H9 (cell line): ENCODE measurements around the gene GPALPP1. TPM values are rescaled to one million over a fixed set of nuclear protein-coding genes. Genes with fewer than 3 reads are reported as not detected.
"Not testable (repeated sequence)": the region's sequence is repeated elsewhere in the genome, so short reads cannot be mapped to it uniquely, and the experiment has no call there.

Experiments used
- DNase-seq: peaks from one replicate; pipeline ENCODE4 v3.0.0-alpha.2; 2017
- H2AFZ ChIP-seq: one replicate; pipeline ENCODE4 v1.6.1; 2013; ENCODE audit warnings: mild to moderate bottlenecking, low read length, control low read depth, moderate library complexity
- H2AK5ac ChIP-seq: 2 replicates; pipeline ENCODE4 v1.6.1; 2013; ENCODE audit warnings: low read length, control low read depth, mixed read lengths; ENCODE audit not compliant: insufficient read length
- H2BK120ac ChIP-seq: one replicate; pipeline ENCODE4 v1.6.1; 2013; ENCODE audit warnings: low read depth, mild to moderate bottlenecking, low read length, control low read depth, inconsistent platforms; ENCODE audit not compliant: poor library complexity, severe bottlenecking
- H2BK12ac ChIP-seq: 2 replicates; pipeline ENCODE4 v1.6.1; 2013; ENCODE audit warnings: low read length, control low read depth, mixed read lengths, low read depth; ENCODE audit not compliant: insufficient read length
- H2BK15ac ChIP-seq: 2 replicates; pipeline ENCODE4 v1.6.1; 2013; ENCODE audit warnings: low read depth, low read length, control low read depth
- H2BK20ac ChIP-seq: one replicate; pipeline ENCODE4 v1.6.1; 2013; ENCODE audit warnings: low read depth, mild to moderate bottlenecking, low read length, control low read depth, inconsistent platforms; ENCODE audit not compliant: poor library complexity, severe bottlenecking
- H2BK5ac ChIP-seq: 2 replicates; pipeline ENCODE4 v1.6.1; 2013; ENCODE audit warnings: low read length, control low read depth, mixed read lengths; ENCODE audit not compliant: insufficient read length
- H3K14ac ChIP-seq: 2 replicates; pipeline ENCODE4 v1.6.1; 2013; ENCODE audit warnings: low read length, control low read depth; ENCODE audit not compliant: insufficient read depth
- H3K18ac ChIP-seq: 2 replicates; pipeline ENCODE4 v1.6.1; 2013; ENCODE audit warnings: low read depth, mild to moderate bottlenecking, mixed read lengths, low read length, control low read depth; ENCODE audit not compliant: insufficient read length
- H3K23ac ChIP-seq: 2 replicates; pipeline ENCODE4 v1.6.1; 2013; ENCODE audit warnings: low read length, control low read depth, mixed read lengths, low read depth; ENCODE audit not compliant: insufficient read length
- H3K23me2 ChIP-seq: 2 replicates; pipeline ENCODE4 v1.6.1; 2013; ENCODE audit warnings: low read depth, mild to moderate bottlenecking, mixed read lengths, low read length, control low read depth; ENCODE audit not compliant: insufficient read length, poor library complexity, severe bottlenecking
- H3K27ac ChIP-seq: 2 replicates; pipeline ENCODE4 v1.5.1; 2013; ENCODE audit warnings: low read length, control low read depth, mixed read lengths, low read depth; ENCODE audit not compliant: insufficient read length
- H3K27me3 ChIP-seq: 2 replicates; pipeline ENCODE4 v1.6.1; 2013; ENCODE audit warnings: low read length, control low read depth, inconsistent platforms; ENCODE audit not compliant: insufficient read depth
- H3K4ac ChIP-seq: 2 replicates; pipeline ENCODE4 v1.6.1; 2013; ENCODE audit warnings: low read depth, mild to moderate bottlenecking, control low read depth, inconsistent platforms, low read length, moderate library complexity
- H3K4me1 ChIP-seq: 2 replicates; pipeline ENCODE4 v1.6.1; 2013; ENCODE audit warnings: low read length, control low read depth, inconsistent platforms; ENCODE audit not compliant: insufficient read depth
- H3K4me2 ChIP-seq: 2 replicates; pipeline ENCODE4 v1.6.1; 2013; ENCODE audit warnings: low read length, control low read depth, mixed read lengths; ENCODE audit not compliant: insufficient read length, insufficient read depth
- H3K56ac ChIP-seq: 2 replicates; pipeline ENCODE4 v1.6.1; 2013; ENCODE audit warnings: low read depth, mild to moderate bottlenecking, mixed read lengths, low read length, control low read depth; ENCODE audit not compliant: insufficient read length
- H3K79me1 ChIP-seq: 2 replicates; pipeline ENCODE4 v1.6.1; 2013; ENCODE audit warnings: low read depth, mild to moderate bottlenecking, moderate library complexity, low read length, control low read depth, inconsistent platforms; ENCODE audit not compliant: insufficient read depth, poor library complexity, severe bottlenecking
- H3K79me2 ChIP-seq: 2 replicates; pipeline ENCODE4 v1.6.1; 2013; ENCODE audit warnings: low read length, control low read depth, inconsistent platforms; ENCODE audit not compliant: insufficient read depth
- H3K9ac ChIP-seq: 2 replicates; pipeline ENCODE4 v1.6.1; 2013; ENCODE audit warnings: low read length, control low read depth, mixed read lengths; ENCODE audit not compliant: insufficient read length; ENCODE audit errors: extremely low read depth
- H3K9me3 ChIP-seq: one replicate; pipeline ENCODE4 v1.6.1; 2013; ENCODE audit warnings: low read depth, low read length, inconsistent platforms; ENCODE audit not compliant: control insufficient read depth
- H3T11ph ChIP-seq: one replicate; pipeline ENCODE4 v1.6.1; 2013; ENCODE audit warnings: mild to moderate bottlenecking, low read length, control low read depth, inconsistent platforms
- H4K20me1 ChIP-seq: one replicate; pipeline ENCODE4 v1.6.1; 2013; ENCODE audit not compliant: control insufficient read depth, insufficient read length, insufficient read depth
- H4K5ac ChIP-seq: 2 replicates; pipeline ENCODE4 v1.6.1; 2013; ENCODE audit warnings: low read depth, mild to moderate bottlenecking, mixed read lengths, low read length, control low read depth; ENCODE audit not compliant: insufficient read length
- H4K8ac ChIP-seq: replicated peaks from 2 replicates; pipeline ENCODE4 v1.6.1; 2013; ENCODE audit warnings: low read length, control low read depth, mixed read lengths, low read depth; ENCODE audit not compliant: insufficient read length
- H4K91ac ChIP-seq: 2 replicates; pipeline ENCODE4 v1.6.1; 2013; ENCODE audit warnings: low read depth, mild to moderate bottlenecking, moderate library complexity, mixed read lengths, low read length, control low read depth; ENCODE audit not compliant: insufficient read length
- H3K27ac Mint-ChIP-seq, 3 experiments: 2 replicates in 2 of 3; 3 replicates in 1 of 3; pipeline ENCODE4 v1.8.0; 2020 to 2021; ENCODE audit warnings: mixed read lengths in 3 of 3, mild to moderate bottlenecking in 1 of 3, moderate library complexity in 1 of 3
- H3K27me3 Mint-ChIP-seq: 2 replicates; pipeline ENCODE4 v1.8.0; 2021; ENCODE audit warnings: low read depth, mild to moderate bottlenecking, moderate library complexity, mixed read lengths
- H3K36me3 Mint-ChIP-seq, 3 experiments: 2 replicates in 2 of 3; 3 replicates in 1 of 3; pipeline ENCODE4 v1.8.0; 2020 to 2021; ENCODE audit warnings: low read depth in 3 of 3, mixed read lengths in 3 of 3; ENCODE audit not compliant: insufficient read depth in 1 of 3
- H3K4me1 Mint-ChIP-seq, 2 experiments: 2 replicates each; pipeline ENCODE4 v1.8.0; 2020; ENCODE audit warnings: mixed read lengths in 2 of 2
- H3K4me3 Mint-ChIP-seq, 2 experiments: 2 replicates in 1 of 2; 3 replicates in 1 of 2; pipeline ENCODE4 v1.8.0; 2020 to 2021; ENCODE audit warnings: mild to moderate bottlenecking in 2 of 2, mixed read lengths in 2 of 2, moderate library complexity in 1 of 2
- H3K9me3 Mint-ChIP-seq, 2 experiments: 2 replicates in 1 of 2; 3 replicates in 1 of 2; pipeline ENCODE4 v1.8.0; 2020; ENCODE audit warnings: mild to moderate bottlenecking in 2 of 2, mixed read lengths in 2 of 2, moderate library complexity in 1 of 2
- WGBS: extraction: QIAGEN DNeasy Blood & Tissue Kit; methylation state at CpG from one replicate; pipeline ENCODE4 v1.1.7; 2013; ENCODE audit warnings: missing lambda C conversion rate, low lambda C conversion rate, mixed read lengths; ENCODE audit not compliant: insufficient read length; ENCODE audit errors: extremely low coverage; 5-methylcytosine and 5-hydroxymethylcytosine counted together
- total RNA-seq: library from RNA; stranded (reverse); gene quantifications from 2 replicates; pipeline ENCODE4 v1.2.1, GENCODE V29; 2021
- TF ChIP-seq, protein P1 (sequence below): fragments of 200-600 bp; sonication (generic); conservative IDR thresholded peaks from 3 replicates; pipeline ENCODE4 v1.8.0; 2021; ENCODE audit warnings: antibody characterized with exemption, mild to moderate bottlenecking

GPALPP1 gene
- total RNA-seq, 1 experiment from 2014 or later, result 21.9 TPM

DNA sequence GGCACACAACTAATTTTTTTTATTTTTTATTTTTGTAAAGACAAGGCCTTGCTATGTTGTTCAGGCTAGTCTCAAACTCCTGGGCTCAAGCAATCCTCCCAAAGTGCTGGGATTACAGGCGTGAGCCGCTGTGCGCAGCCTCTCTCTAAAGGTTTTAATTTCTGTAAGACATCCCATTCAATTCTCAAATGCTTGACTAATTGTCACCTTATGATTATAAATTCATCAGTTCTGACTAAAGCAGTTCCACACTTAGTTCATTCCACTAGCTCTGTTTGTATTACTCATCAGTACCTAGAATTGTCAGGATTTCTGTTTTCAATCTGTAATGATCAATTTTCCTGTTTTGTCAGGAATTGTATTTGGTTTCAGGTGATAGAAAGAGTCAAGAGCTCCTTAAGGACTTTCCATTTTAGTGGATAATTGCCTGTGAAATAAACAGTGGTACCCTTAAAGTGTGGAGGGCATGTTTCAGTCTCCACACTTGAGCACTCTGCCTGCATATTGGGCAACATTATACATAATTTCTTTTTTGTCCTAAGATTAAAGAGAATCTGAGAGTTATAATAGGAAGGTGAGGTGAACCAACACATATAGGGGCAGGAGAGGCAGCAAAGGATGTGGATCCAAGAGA lies 27.6 kb downstream of the GPALPP1 start:
- no peak overlapping the region for H2BK120ac ChIP-seq
- no peaks in the 10 kb centered on the region for H3K27me3 ChIP-seq
- H3K79me2 ChIP-seq, result no peaks in the 10 kb centered on the region
- H3K23ac ChIP-seq, result no peak overlapping the region
- H3T11ph ChIP-seq, result no peak overlapping the region
- H3K27ac ChIP-seq, result no peak overlapping the region
- WGBS, result no CpG with 5 or more reads among the region's 3 CpGs
- no peak overlapping the region for H2BK5ac ChIP-seq
- no peak overlapping the region for H2BK15ac ChIP-seq
- H3K4me2 ChIP-seq, result no peak overlapping the region
- no peak for DNase-seq
- H4K5ac ChIP-seq, result no peak overlapping the region
- Mint-ChIP-seq H3K4me3 (no peak overlapping the region), H3K36me3 (peaks cover 7 to 35% (median 32%) of the 10 kb centered on the region in 3 experiments; a peak in 6 of 7 replicates), H3K27ac (no peak overlapping the region), H3K27me3 (no peaks in the 10 kb centered on the region), H3K4me1 (no peaks in the 10 kb centered on the region), H3K9me3 (no peaks in the 10 kb centered on the region)
- no peaks in the 10 kb centered on the region for H3K4me1 ChIP-seq
- H3K56ac ChIP-seq, result no peak overlapping the region
- H3K4ac ChIP-seq, result no peak overlapping the region
- TF ChIP-seq, protein P1, sequence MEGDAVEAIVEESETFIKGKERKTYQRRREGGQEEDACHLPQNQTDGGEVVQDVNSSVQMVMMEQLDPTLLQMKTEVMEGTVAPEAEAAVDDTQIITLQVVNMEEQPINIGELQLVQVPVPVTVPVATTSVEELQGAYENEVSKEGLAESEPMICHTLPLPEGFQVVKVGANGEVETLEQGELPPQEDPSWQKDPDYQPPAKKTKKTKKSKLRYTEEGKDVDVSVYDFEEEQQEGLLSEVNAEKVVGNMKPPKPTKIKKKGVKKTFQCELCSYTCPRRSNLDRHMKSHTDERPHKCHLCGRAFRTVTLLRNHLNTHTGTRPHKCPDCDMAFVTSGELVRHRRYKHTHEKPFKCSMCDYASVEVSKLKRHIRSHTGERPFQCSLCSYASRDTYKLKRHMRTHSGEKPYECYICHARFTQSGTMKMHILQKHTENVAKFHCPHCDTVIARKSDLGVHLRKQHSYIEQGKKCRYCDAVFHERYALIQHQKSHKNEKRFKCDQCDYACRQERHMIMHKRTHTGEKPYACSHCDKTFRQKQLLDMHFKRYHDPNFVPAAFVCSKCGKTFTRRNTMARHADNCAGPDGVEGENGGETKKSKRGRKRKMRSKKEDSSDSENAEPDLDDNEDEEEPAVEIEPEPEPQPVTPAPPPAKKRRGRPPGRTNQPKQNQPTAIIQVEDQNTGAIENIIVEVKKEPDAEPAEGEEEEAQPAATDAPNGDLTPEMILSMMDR, result no peak
- no peak overlapping the region for H2AK5ac ChIP-seq
- no peak overlapping the region for H2AFZ ChIP-seq
- H4K20me1 ChIP-seq, result no peaks in the 10 kb centered on the region
- H2BK12ac ChIP-seq, result no peak overlapping the region
- no peaks in the 10 kb centered on the region for H3K23me2 ChIP-seq
- no peak overlapping the region for H3K9ac ChIP-seq
- H3K79me1 ChIP-seq, result no peaks in the 10 kb centered on the region
- no peak overlapping the region for H4K91ac ChIP-seq
- no peaks in the 10 kb centered on the region for H3K9me3 ChIP-seq
- H3K18ac ChIP-seq, result no peak overlapping the region
- H4K8ac ChIP-seq, result no peak overlapping the region
- H3K14ac ChIP-seq, result no peak overlapping the region
- H2BK20ac ChIP-seq, result no peak overlapping the region

DNA sequence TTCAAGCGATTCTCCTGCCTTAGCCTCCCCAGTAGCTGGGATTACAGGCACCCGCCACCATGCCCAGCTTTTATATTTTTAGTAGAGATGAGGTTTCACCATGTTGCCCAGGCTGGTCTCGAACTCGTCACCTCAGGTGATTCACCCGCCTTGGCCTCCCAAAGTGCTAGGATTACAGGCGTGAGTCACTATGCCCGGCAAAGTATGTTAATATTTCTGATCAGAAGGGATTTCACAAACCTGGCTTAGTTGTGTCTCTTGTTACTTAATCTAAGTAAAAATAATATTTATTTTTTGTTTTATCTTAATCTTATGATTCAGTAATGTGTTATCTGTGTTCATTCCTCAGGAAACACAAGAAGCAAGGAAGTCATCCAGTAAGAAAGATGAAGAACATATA lies 30.6 kb downstream of the GPALPP1 start:
- H3K9me3 ChIP-seq, H3T11ph ChIP-seq, H3K23ac ChIP-seq, H3K4me2 ChIP-seq, H3K79me2 ChIP-seq, H2BK15ac ChIP-seq, H3K27me3 Mint-ChIP-seq, H2BK120ac ChIP-seq, H3K4me1 Mint-ChIP-seq, H3K27ac Mint-ChIP-seq, H4K91ac ChIP-seq, H4K5ac ChIP-seq, H3K18ac ChIP-seq, H2BK12ac ChIP-seq, H3K4ac ChIP-seq, H4K20me1 ChIP-seq, H4K8ac ChIP-seq, H3K79me1 ChIP-seq, H2AK5ac ChIP-seq, H2BK20ac ChIP-seq, H3K23me2 ChIP-seq, H3K4me3 Mint-ChIP-seq, H3K27ac ChIP-seq, H3K4me1 ChIP-seq, H3K27me3 ChIP-seq, H2AFZ ChIP-seq, H3K9me3 Mint-ChIP-seq, H3K9ac ChIP-seq, DNase-seq, H2BK5ac ChIP-seq, H3K14ac ChIP-seq, H3K56ac ChIP-seq: not testable (repeated sequence)
- peaks cover 14 to 43% (median 36%) of the 10 kb centered on the region in 3 experiments; a peak in 6 of 7 replicates for H3K36me3 Mint-ChIP-seq
- WGBS, result no CpG with 5 or more reads among the region's 7 CpGs
